GM12891 (cell line): ENCODE results near the gene SORL1.

ENCODE experiments used
- POLR2A ChIP-seq: IDR thresholded peaks from 2 replicates; pipeline ENCODE4 v1.6.1; 2011; ENCODE audit warnings: low read depth, low read length, control low read depth
- POLR2AphosphoS5 ChIP-seq: IDR thresholded peaks from 2 replicates; pipeline ENCODE4 v1.6.1; 2011; ENCODE audit warnings: low read depth, low read length, control low read depth
- POU2F2 ChIP-seq: IDR thresholded peaks from 2 replicates; pipeline ENCODE4 v1.6.1; 2011; ENCODE audit warnings: low read depth, mild to moderate bottlenecking, control low read depth, low read length, moderate library complexity
- SPI1 ChIP-seq: IDR thresholded peaks from 2 replicates; pipeline ENCODE4 v1.6.1; 2011; ENCODE audit warnings: low read depth, low read length, control low read depth
- TAF1 ChIP-seq: IDR thresholded peaks from 2 replicates; pipeline ENCODE4 v1.6.1; 2011; ENCODE audit warnings: low read depth, low read length, control low read depth

- TF ChIP-seq POLR2AphosphoS5 (no peak), TAF1 (no peak), POU2F2 (no peak), POLR2A (no peak), SPI1 (no peak)
Observed at GRCh38 chr11:121412000-121412587, 40.0 kb upstream of the SORL1 start.
